HG03442 (cell line): ENCODE results near the gene RGS16.
A peak's percentile ranks its signal among the peaks of the same experiment; 100 is the strongest.

Source experiments
- ATAC-seq: cut with Tn5 transposase; IDR thresholded peaks from one replicate; pipeline ENCODE4 v1.9.1; 2021; ENCODE audit warnings: mild to moderate bottlenecking, moderate library complexity; ENCODE audit not compliant: unreplicated experiment

The RGS16 gene

GRCh38 chr1:182630586-182630985, 26.4 kb upstream of the RGS16 start:
- no peak for ATAC-seq

- ATAC-seq = peak; percentile 58
Observed at GRCh38 chr1:182629499-182630096, 25.4 kb upstream of the RGS16 start.

GRCh38 chr1:182629080-182629479, 24.9 kb upstream of the RGS16 start:
- no peak for ATAC-seq

- ATAC-seq = no peak
Observed at GRCh38 chr1:182628657-182629056, 24.5 kb upstream of the RGS16 start.

- ATAC-seq = no peak
Observed at GRCh38 chr1:182627622-182628021, 23.4 kb upstream of the RGS16 start.

- ATAC-seq = no peak
Observed at GRCh38 chr1:182626527-182626926, 22.3 kb upstream of the RGS16 start.

- ATAC-seq = peak; percentile 30
Observed at GRCh38 chr1:182625719-182626504, 21.7 kb upstream of the RGS16 start.

- ATAC-seq = no peak
Observed at GRCh38 chr1:182625024-182625423, 20.8 kb upstream of the RGS16 start.

GRCh38 chr1:182624577-182624976, 20.4 kb upstream of the RGS16 start:
- ATAC-seq = no peak

- ATAC-seq = peak; percentile 65
Observed at GRCh38 chr1:182622901-182623528, 18.8 kb upstream of the RGS16 start.

- no peak for ATAC-seq
Observed at GRCh38 chr1:182621906-182622305, 17.7 kb upstream of the RGS16 start.

- ATAC-seq = no peak
Observed at GRCh38 chr1:182620924-182621585, 16.9 kb upstream of the RGS16 start.

GRCh38 chr1:182617734-182618351, 13.7 kb upstream of the RGS16 start:
- no peak for ATAC-seq

- no peak for ATAC-seq
Observed at GRCh38 chr1:182617014-182617429, 12.8 kb upstream of the RGS16 start.

GRCh38 chr1:182616130-182617013, 12.2 kb upstream of the RGS16 start:
- ATAC-seq = peak; percentile 69

GRCh38 chr1:182615468-182616129, 11.4 kb upstream of the RGS16 start:
- peak; percentile 15 for ATAC-seq

GRCh38 chr1:182614796-182615454, 10.7 kb upstream of the RGS16 start:
- peak; percentile 27 for ATAC-seq

- no peak for ATAC-seq
Observed at GRCh38 chr1:182611787-182612186, 7.6 kb upstream of the RGS16 start.

- ATAC-seq = no peak
Observed at GRCh38 chr1:182611326-182611725, 7.1 kb upstream of the RGS16 start.
